HG03457 (cell line): ENCODE measurements around the gene TWIST1.

Experiments used
- ATAC-seq: cut with Tn5 transposase; IDR thresholded peaks from one replicate; pipeline ENCODE4 v1.9.1; 2021; ENCODE audit warnings: moderate number of reproducible peaks; ENCODE audit not compliant: unreplicated experiment

The TWIST1 gene

GRCh38 chr7:19113855-19114550, 3.4 kb downstream of the TWIST1 start:
- ATAC-seq = no peak

- no peak for ATAC-seq
Observed at GRCh38 chr7:19113002-19113350, 4.5 kb downstream of the TWIST1 start.

GRCh38 chr7:19112274-19113001, 5.0 kb downstream of the TWIST1 start:
- ATAC-seq = no peak

- no peak for ATAC-seq
Observed at GRCh38 chr7:19111474-19112273, 5.8 kb downstream of the TWIST1 start.

- ATAC-seq = no peak
Observed at GRCh38 chr7:19110776-19111175, 6.7 kb downstream of the TWIST1 start.

GRCh38 chr7:19110026-19110730, 7.3 kb downstream of the TWIST1 start:
- ATAC-seq = no peak

- no peak for ATAC-seq
Observed at GRCh38 chr7:19109000-19109946, 8.2 kb downstream of the TWIST1 start.

GRCh38 chr7:19107356-19108146, 9.9 kb downstream of the TWIST1 start:
- no peak for ATAC-seq

- no peak for ATAC-seq
Observed at GRCh38 chr7:19107081-19107355, 10.4 kb downstream of the TWIST1 start.

GRCh38 chr7:19106241-19107080, 11.0 kb downstream of the TWIST1 start:
- ATAC-seq = no peak

- ATAC-seq = no peak
Observed at GRCh38 chr7:19105546-19105945, 11.9 kb downstream of the TWIST1 start.

- no peak for ATAC-seq
Observed at GRCh38 chr7:19104811-19105210, 12.6 kb downstream of the TWIST1 start.

GRCh38 chr7:19102884-19103283, 14.6 kb downstream of the TWIST1 start:
- ATAC-seq = no peak

- no peak for ATAC-seq
Observed at GRCh38 chr7:19101909-19102308, 15.5 kb downstream of the TWIST1 start.

- ATAC-seq = no peak
Observed at GRCh38 chr7:19101472-19101871, 16.0 kb downstream of the TWIST1 start.

GRCh38 chr7:19099924-19100323, 17.5 kb downstream of the TWIST1 start:
- no peak for ATAC-seq

GRCh38 chr7:19099194-19099593, 18.2 kb downstream of the TWIST1 start:
- no peak for ATAC-seq

- no peak for ATAC-seq
Observed at GRCh38 chr7:19098510-19098909, 18.9 kb downstream of the TWIST1 start.
